HepG2 (cell line): ENCODE data around the gene LPCAT4. TPM values are rescaled to one million over a fixed set of nuclear protein-coding genes. Genes with fewer than 3 reads are reported as not detected.

Experiments used
- HMG20B ChIP-seq: conservative IDR thresholded peaks from 2 replicates; pipeline ENCODE4 v1.6.1; 2016; ENCODE audit warnings: missing genetic modification reagents, missing compliant biosample characterization
- KMT2A ChIP-seq: sonication (generic); formaldehyde crosslinking; IDR thresholded peaks from 2 replicates; pipeline ENCODE4 v1.4.0; 2020; ENCODE audit warnings: missing genetic modification reagents
- MAFG ChIP-seq: sonication (generic); formaldehyde crosslinking; IDR thresholded peaks from 2 replicates; pipeline ENCODE4 v1.5.1; 2020; ENCODE audit warnings: mild to moderate bottlenecking, missing genetic modification reagents
- PHF20 ChIP-seq: sonication (generic); formaldehyde crosslinking; IDR thresholded peaks from 2 replicates; pipeline ENCODE4 v1.5.0; 2020; ENCODE audit warnings: mild to moderate bottlenecking, missing genetic modification reagents
- TBP ChIP-seq: sonication (generic); formaldehyde crosslinking; IDR thresholded peaks from 2 replicates; pipeline ENCODE4 v1.5.0; 2020; ENCODE audit warnings: missing genetic modification reagents
- ZBTB20 ChIP-seq: sonication (generic); formaldehyde crosslinking; IDR thresholded peaks from 2 replicates; pipeline ENCODE4 v1.8.1; 2023; ENCODE audit warnings: missing genetic modification reagents, low read depth, mild to moderate bottlenecking, borderline replicate concordance
- ZBTB21 ChIP-seq: sonication (generic); formaldehyde crosslinking; IDR thresholded peaks from 2 replicates; pipeline ENCODE4 v1.4.0; 2020; ENCODE audit warnings: missing genetic modification reagents
- ZNF205 ChIP-seq: IDR thresholded peaks from 2 replicates; pipeline ENCODE4 v1.6.1; 2018; ENCODE audit warnings: missing biosample characterization, missing genetic modification reagents
- ZNF33B ChIP-seq: sonication (generic); formaldehyde crosslinking; IDR thresholded peaks from 2 replicates; pipeline ENCODE4 v1.5.1; 2020; ENCODE audit warnings: mild to moderate bottlenecking, missing genetic modification reagents
- ZNF367 ChIP-seq: sonication (generic); formaldehyde crosslinking; IDR thresholded peaks from 2 replicates; pipeline ENCODE4 v1.4.0; 2020; ENCODE audit warnings: missing genetic modification reagents, borderline replicate concordance
- polyA plus RNA-seq, 8 experiments: library from polyadenylated mRNA; depleted of rRNA in 3 of 8; stranded (reverse) in 7 of 8; unstranded in 1 of 8; fragments of >200 nt; fragmentation: Illumina TruSeq in 4 of 8; extraction: Trizol in 4 of 8; gene quantifications; 2 replicates each; pipeline versions ENCODE4 v1.2.1 to v1.2.3, GENCODE V29; 2011 to 2016; ENCODE audit warnings: low read depth in 4 of 8, missing spikeins in 1 of 8, mixed read lengths in 1 of 8; ENCODE audit not compliant: insufficient read depth in 1 of 8
- total RNA-seq, 5 experiments: library from RNA; depleted of rRNA; stranded (reverse); fragments of >200 nt; fragmentation: Illumina TruSeq; extraction: Trizol; gene quantifications; 2 replicates each; pipeline ENCODE4 v1.2.3, GENCODE V29; 2016; ENCODE audit warnings: low read depth in 1 of 5
- TF ChIP-seq, protein P1 (sequence below): sonication (generic); formaldehyde crosslinking; IDR thresholded peaks from 2 replicates; pipeline ENCODE4 v1.4.0; 2020; ENCODE audit warnings: low read depth, missing genetic modification reagents
- TF ChIP-seq, protein P2 (sequence below): sonication (generic); formaldehyde crosslinking; IDR thresholded peaks from 2 replicates; pipeline ENCODE4 v1.4.0; 2020; ENCODE audit warnings: missing genetic modification reagents
- TF ChIP-seq, protein P3 (sequence below): sonication (generic); formaldehyde crosslinking; IDR thresholded peaks from 2 replicates; pipeline ENCODE4 v1.5.0; 2020; ENCODE audit warnings: missing genetic modification reagents
- TF ChIP-seq, protein P4 (sequence below): IDR thresholded peaks from 2 replicates; pipeline ENCODE4 v1.6.1; 2016; ENCODE audit warnings: missing biosample characterization, missing genetic modification reagents, low read depth
- TF ChIP-seq, protein P5 (sequence below): sonication (generic); formaldehyde crosslinking; IDR thresholded peaks from 2 replicates; pipeline ENCODE4 v1.8.1; 2022; ENCODE audit warnings: low read depth, mild to moderate bottlenecking, missing genetic modification reagents
- TF ChIP-seq, protein P6 (sequence below): sonication (generic); formaldehyde crosslinking; IDR thresholded peaks from 2 replicates; pipeline ENCODE4 v1.4.0; 2020; ENCODE audit warnings: missing genetic modification reagents; ENCODE audit errors: not compliant biosample characterization

LPCAT4 gene
- total and polyA plus RNA-seq, 2 of the 13 experiments (the other 11 are each of a cell fraction or from before 2014, with no cell fraction given) = 8.1 to 57.1 TPM

DNA sequence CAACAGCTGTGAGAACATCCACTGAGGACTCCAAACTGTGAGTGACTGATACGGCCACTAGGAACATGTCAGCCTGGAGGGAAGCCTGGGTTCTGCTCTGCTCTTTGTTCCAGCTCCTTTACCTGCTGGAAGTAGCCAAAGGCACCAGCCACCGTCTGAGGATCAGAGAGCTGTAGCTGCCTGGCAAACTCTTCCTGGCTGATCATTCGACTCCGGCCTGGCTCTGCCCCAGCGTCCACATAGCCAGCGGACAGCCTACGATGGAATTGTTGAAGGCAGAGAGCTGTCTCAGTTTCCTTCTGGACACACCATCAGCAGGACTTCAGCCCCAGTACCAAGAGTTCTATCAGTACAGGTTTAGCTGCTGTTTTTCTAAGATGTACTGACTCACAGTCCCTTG lies 5.7 kb downstream of the LPCAT4 start (continued):
- TF ChIP-seq, protein P1, sequence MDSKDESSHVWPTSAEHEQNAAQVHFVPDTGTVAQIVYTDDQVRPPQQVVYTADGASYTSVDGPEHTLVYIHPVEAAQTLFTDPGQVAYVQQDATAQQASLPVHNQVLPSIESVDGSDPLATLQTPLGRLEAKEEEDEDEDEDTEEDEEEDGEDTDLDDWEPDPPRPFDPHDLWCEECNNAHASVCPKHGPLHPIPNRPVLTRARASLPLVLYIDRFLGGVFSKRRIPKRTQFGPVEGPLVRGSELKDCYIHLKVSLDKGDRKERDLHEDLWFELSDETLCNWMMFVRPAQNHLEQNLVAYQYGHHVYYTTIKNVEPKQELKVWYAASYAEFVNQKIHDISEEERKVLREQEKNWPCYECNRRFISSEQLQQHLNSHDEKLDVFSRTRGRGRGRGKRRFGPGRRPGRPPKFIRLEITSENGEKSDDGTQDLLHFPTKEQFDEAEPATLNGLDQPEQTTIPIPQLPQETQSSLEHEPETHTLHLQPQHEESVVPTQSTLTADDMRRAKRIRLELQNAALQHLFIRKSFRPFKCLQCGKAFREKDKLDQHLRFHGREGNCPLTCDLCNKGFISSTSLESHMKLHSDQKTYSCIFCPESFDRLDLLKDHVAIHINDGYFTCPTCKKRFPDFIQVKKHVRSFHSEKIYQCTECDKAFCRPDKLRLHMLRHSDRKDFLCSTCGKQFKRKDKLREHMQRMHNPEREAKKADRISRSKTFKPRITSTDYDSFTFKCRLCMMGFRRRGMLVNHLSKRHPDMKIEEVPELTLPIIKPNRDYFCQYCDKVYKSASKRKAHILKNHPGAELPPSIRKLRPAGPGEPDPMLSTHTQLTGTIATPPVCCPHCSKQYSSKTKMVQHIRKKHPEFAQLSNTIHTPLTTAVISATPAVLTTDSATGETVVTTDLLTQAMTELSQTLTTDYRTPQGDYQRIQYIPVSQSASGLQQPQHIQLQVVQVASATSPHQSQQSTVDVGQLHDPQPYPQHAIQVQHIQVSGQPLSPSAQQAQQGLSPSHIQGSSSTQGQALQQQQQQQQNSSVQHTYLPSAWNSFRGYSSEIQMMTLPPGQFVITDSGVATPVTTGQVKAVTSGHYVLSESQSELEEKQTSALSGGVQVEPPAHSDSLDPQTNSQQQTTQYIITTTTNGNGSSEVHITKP (CRISPR knock-in tag) = no peak
- TF ChIP-seq, protein P2, sequence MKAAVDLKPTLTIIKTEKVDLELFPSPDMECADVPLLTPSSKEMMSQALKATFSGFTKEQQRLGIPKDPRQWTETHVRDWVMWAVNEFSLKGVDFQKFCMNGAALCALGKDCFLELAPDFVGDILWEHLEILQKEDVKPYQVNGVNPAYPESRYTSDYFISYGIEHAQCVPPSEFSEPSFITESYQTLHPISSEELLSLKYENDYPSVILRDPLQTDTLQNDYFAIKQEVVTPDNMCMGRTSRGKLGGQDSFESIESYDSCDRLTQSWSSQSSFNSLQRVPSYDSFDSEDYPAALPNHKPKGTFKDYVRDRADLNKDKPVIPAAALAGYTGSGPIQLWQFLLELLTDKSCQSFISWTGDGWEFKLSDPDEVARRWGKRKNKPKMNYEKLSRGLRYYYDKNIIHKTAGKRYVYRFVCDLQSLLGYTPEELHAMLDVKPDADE (CRISPR knock-in tag) = no peak
- TF ChIP-seq, protein P3, sequence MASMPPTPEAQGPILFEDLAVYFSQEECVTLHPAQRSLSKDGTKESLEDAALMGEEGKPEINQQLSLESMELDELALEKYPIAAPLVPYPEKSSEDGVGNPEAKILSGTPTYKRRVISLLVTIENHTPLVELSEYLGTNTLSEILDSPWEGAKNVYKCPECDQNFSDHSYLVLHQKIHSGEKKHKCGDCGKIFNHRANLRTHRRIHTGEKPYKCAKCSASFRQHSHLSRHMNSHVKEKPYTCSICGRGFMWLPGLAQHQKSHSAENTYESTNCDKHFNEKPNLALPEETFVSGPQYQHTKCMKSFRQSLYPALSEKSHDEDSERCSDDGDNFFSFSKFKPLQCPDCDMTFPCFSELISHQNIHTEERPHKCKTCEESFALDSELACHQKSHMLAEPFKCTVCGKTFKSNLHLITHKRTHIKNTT (CRISPR knock-in tag) = no peak
- TF ChIP-seq, protein P4, sequence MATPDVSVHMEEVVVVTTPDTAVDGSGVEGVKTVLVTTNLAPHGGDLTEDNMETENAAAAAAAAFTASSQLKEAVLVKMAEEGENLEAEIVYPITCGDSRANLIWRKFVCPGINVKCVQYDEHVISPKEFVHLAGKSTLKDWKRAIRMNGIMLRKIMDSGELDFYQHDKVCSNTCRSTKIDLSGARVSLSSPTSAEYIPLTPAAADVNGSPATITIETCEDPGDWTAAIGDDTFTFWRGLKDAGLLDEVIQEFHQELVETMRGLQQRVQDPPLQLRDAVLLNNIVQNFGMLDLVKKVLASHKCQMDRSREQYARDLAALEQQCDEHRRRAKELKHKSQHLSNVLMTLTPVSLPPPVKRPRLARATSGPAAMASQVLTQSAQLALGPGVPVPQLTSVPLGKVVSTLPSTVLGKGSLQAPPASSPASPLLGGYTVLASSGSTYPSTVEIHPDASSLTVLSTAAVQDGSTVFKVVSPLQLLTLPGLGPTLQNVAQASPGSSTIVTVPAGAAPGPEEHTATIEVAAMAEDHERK (CRISPR knock-in tag) = no peak
- TF ChIP-seq MAFG (CRISPR knock-in tag) (no peak), HMG20B (CRISPR knock-in tag) (no peak), ZNF33B (CRISPR knock-in tag) (no peak), TBP (CRISPR knock-in tag) (no peak), ZBTB20 (CRISPR knock-in tag) (no peak), PHF20 (CRISPR knock-in tag) (no peak), KMT2A (CRISPR knock-in tag) (no peak), ZNF205 (no peak), ZBTB21 (CRISPR knock-in tag) (no peak), ZNF367 (no peak)
- TF ChIP-seq, protein P5, sequence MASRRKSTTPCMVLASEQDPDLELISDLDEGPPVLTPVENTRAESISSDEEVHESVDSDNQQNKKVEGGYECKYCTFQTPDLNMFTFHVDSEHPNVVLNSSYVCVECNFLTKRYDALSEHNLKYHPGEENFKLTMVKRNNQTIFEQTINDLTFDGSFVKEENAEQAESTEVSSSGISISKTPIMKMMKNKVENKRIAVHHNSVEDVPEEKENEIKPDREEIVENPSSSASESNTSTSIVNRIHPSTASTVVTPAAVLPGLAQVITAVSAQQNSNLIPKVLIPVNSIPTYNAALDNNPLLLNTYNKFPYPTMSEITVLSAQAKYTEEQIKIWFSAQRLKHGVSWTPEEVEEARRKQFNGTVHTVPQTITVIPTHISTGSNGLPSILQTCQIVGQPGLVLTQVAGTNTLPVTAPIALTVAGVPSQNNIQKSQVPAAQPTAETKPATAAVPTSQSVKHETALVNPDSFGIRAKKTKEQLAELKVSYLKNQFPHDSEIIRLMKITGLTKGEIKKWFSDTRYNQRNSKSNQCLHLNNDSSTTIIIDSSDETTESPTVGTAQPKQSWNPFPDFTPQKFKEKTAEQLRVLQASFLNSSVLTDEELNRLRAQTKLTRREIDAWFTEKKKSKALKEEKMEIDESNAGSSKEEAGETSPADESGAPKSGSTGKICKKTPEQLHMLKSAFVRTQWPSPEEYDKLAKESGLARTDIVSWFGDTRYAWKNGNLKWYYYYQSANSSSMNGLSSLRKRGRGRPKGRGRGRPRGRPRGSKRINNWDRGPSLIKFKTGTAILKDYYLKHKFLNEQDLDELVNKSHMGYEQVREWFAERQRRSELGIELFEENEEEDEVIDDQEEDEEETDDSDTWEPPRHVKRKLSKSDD (CRISPR knock-in tag) = no peak
- TF ChIP-seq, protein P6, sequence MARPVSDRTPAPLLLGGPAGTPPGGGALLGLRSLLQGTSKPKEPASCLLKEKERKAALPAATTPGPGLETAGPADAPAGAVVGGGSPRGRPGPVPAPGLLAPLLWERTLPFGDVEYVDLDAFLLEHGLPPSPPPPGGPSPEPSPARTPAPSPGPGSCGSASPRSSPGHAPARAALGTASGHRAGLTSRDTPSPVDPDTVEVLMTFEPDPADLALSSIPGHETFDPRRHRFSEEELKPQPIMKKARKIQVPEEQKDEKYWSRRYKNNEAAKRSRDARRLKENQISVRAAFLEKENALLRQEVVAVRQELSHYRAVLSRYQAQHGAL (CRISPR knock-in tag) = no peak
- TF ChIP-seq, all 625 proteins: peak for 0
